Activated effector memory CD4-positive, alpha-beta T cell treated with Interleukin-2 at 50 U/mL for 16 hours (primary cell): Measurements from ENCODE around the gene ASMT.
"Not testable (repeated sequence)": the region's sequence is repeated elsewhere in the genome, so short reads cannot be mapped to it uniquely, and the experiment has no call there.

Source experiments
- DNase-seq: peaks from one replicate; pipeline ENCODE4 v3.0.0-alpha.2; 2020

Gene ASMT

DNA sequence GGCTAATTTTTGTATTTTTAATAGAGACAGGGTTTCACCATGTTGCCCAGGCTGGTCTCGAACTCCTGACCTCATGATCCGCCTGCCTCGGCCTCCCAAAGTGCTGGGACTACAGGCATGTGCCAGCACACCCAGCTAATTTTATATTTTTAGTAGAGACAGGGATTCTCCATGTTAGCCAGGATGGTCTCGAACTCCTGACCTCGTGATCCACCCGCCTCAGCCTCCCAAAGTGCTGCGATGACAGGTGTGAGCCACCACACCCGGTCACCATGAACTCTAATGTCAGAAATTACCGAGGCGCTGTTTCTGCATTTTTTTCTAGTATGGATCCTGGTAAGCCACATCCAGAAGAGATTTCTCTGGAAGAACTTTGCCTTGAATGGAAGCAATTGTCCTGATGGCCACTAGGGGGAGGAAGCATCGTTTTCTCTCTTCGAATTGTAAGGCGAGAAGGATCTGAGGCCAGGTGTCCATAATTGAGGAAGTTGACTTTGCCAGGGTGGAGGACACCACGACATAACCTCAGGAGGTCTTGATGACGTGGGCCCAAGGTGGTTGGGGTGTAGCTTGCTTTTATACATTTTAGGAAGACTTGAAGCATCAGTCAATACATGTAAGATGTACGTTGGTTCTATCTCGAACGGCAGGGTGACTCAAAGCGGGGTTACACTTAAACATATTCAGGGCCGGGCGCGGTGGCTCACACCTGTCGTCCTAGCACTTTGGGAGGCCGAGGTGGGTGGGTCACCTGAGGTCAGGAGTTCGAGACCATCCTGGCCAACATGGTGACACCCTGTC, 37.4 kb downstream of the ASMT start:
- DNase-seq = not testable (repeated sequence)

DNA sequence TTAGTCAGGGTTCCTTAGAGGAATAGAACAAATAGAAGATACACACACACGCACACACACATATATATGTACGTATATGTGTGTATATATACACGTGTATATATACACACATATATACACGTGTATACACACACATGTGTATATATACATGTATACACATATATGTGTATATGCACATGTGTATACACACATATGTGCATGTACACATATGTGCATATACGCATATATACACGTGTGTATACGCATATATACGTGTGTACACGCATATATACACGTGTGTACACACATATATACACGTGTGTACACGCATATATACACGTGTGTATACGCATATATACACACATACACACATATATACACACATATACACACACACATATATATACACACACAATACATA, 41.5 kb downstream of the ASMT start:
- DNase-seq = no peak

DNA sequence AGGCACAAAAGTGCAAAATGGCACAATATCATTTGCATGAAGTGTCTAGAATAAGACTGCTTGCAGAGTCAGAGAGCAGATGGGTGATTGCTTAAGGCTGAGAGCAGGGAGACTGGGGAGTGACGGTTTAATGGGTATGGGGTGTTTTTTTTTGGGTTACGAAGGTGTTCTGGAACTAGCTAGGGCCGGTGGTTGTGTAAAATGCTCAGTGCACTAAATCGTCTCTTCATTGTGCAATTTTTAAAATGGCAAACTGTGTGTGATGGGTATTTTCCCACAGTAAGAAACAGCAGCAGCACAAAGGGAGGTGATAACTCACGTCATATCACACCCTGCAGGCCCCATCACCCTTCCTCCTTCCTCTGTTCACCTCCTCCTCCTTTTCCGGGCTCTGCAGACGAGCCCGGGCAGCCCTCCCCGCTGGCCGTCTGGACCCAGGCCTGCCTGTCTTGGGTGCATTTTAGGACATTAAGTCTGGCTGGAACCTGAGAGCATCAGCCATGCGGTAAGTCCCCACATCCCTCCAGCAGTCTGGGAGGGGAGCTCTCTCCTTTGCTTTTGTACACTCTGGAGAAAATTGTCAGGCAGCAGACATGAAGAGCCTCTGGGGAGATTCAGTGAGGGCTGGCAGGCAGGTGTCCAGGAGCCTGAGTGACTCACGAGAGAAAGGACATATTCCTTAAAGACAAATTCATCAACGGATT, 42.7 kb downstream of the ASMT start:
- peak; percentile 28 for DNase-seq

DNA sequence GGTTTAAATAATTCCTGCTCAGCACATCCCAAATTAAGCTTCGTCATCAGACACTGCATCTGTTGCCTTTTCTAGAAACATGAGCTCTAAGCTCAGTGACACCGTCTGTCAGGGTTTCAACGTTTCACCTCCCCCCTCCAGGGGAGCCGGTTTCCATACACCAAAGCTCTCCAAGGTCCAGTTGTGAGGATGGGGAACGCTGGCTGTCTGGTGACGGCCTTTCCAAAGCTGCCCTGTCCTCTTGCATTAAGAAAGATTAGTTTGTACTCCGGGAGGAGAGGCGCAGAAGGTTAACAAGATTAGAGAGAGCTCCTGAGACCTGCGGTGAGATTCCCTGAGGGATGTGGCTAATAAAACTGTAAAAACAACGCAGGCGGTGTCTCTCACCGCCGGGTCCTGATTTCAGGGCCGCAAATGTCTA, 43.2 kb downstream of the ASMT start:
- DNase-seq = no peak

DNA sequence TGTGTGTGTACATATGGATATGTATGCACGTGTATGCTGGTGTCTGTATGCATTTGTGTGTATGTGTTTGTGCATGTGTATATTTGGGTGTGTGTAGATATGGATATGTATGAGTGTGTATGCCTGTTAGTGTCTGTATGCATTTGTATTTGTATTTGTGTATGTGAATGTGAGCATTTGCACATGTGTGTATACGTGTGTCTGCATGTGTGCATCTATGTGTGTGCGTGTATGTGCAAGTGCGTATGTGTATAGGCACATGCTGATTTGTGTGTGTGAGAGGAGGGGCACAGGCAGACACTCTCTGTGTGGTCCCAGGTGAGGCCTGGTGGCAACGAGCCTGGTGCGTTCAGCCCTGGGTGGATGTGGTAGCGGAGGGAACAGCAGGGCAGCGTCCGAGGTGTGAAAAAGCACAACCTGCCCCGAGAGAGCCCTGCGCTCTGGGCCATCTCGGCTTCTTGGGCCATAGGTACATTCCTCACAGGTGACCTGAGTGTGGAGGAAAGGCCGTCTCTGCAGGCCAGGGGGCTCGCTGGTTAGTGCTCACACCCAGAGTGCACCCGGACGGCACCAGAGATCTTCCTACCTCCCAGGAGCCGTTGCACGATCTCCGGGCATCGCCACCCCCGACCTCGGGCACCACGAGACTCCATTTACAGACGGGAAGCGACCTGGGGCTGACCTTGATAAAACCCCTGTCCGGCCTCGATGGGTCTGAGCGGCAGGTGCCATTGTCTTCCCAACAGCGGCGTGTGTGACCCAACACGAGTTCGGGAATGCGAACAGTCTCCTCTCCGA, 45.0 kb downstream of the ASMT start:
- no peak for DNase-seq

DNA sequence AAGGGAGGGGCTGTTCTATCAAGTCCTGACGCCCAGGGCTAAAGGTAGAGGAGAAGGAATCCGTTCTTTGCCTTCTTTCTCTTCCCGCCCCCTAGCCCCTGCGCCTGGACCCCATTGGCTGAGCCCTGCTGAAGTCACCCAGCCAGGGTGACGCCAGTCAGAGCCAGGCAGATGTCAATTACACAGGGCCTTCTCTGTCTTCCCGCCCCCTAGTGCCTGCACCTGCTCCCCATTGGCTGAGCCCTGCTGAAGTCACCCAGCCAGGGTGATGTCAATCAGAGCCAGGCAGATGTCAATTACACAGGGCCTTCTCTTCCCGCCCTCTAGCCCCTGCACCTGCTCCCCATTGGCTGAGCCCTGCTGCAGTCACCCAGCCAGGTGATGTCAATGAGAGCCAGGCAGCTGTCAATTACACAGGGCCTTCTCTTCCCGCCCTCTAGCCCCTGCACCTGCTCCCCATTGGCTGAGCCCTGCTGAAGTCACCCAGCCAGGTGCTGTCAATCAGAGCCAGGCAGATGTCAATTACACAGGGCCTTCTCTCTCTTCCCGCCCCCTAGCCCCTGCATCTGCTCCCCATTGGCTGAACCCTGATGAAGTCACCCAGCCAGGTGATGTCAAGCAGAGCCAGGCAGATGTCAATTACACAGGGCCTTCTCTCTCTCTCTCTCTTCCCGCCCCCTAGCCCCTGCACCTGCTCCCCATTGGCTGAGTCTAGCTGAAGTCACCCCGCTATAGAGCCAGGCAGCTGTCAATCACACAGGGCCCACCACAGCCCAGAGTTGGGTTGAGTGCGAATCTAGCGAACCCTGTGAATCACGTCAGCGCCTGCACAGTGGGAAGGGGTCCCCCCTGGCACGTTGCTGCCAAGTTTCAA, 46.4 kb downstream of the ASMT start:
- no peak for DNase-seq

DNA sequence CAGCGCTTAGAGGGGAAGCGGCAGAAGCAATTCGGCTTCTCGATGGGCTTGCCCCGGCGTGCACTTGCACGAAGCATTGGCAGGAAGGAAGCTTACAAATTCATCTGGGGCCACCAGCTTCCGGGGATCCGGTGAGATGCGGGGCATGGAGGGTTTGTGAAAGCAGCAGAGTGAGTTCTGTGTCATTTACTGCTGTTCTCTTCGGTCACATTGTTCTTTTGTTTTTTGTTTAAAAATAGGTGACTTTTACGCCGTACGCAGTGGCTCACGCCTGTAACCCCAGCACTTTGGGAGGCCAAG, 47.0 kb downstream of the ASMT start:
- DNase-seq = no peak

DNA sequence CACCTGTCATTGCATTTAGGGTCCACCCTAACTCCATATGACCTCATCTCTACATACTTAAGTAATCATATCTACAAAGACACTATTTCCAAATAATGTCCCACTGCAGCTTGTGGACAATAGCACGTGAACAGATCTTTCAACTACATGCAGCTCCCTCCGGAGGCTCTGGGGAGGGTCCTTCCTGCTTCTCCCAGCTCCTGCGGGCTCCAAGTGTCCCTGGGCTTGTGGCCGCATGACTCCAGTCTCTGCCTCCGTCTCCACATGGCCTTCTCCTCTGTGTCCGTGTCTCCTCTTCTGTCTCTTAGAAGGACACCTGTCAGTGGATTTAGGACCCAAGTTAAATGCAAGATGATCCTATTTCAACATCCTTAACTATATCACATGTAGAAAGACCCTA, 52.7 kb downstream of the ASMT start:
- no peak for DNase-seq

DNA sequence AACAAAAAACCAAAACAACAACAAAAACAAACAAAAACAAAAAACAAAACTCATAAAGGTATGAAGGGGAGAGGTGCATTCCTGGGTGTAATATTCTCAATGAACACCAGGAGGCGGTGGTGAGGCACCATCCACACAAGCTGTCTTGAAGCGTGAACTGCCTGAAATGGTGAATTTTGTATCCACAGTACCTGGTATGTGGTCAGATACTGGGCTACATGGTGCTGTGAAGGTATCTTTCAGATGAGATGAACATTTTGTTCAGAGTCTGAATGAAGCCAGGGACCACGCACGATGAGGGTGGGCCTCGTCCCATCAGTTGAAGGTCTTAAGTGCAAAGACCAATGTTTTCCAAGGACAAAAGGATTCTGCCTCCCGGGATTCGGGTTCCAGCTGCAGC, 58.5 kb downstream of the ASMT start:
- no peak for DNase-seq

DNA sequence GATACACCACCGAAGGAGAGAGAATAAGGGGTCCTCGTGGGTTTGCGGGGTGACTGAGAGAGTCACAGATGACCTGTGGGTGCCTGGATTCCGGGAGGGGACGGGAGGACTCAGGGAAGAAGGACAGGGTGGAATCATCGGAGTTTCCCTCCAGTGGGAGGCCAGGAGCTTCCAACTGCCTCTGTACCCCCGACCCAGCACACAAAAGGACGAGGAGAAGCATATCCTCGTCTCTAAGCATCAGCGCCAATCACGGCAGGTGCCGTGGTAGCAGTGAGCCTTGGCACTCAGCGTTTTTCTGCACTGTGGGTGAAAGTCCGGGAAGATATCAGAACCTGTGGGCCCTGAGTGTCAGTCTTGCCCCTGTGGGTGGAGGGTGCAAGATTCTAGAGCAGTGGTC, 62.0 kb downstream of the ASMT start:
- DNase-seq = no peak

DNA sequence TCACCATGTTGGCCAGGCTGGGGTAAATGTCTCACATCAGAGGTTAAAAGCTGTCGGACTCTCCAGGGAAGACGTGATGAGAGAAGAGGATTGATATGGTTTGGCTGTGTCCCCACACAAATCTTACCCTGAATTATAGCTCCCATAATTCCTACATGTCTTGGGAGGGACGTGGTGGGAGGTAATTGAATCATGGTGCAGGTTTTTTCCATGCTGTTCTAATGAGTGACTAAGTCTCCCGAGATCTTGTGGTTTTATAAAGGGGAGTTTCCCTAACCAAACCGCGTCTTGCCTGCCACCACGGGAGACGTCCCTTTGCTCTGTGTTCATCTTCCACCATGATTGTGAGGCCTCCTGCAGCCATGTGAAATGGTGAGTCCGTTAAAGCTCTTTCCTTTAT, 64.4 kb downstream of the ASMT start:
- DNase-seq = no peak

DNA sequence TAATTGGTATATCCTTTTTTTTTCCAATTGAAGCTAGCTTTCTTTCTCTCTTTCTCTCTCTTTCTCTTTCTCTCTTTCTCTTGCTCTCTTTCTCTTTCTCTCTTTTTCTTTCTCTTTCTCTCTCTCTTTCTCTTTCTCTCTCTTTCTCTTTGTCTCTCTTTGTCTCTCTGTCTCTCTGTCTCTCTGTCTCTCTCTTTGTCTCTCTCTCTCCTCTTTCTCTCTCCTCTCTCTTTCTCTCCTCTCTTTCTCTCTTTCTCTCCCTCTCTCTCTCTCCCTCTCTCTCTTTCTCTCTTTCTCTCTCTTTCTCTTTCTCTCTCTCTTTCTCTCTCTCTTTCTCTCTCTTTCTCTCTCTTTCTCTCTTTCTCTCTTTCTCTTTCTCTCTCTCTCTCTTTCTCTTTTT, 66.6 kb downstream of the ASMT start:
- no peak for DNase-seq

DNA sequence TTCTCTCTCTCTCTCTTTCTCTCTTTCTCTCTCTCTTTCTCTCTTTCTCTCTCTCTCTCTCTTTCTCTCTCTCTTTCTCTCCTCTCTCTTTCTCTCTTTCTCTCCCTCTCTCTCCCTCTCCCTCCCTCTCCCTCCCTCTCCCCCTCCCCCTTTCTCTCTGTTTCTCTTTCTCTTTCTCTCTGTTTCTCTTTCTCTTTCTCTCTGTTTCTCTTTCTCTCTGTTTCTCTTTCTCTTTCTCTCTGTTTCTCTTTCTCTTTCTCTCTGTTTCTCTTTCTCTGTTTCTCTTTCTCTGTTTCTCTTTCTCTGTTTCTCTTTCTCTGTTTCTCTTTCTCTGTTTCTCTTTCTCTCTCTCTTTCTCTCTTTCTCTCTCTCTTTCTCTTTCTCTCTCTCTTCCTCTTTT, 67.0 kb downstream of the ASMT start:
- not testable (repeated sequence) for DNase-seq

DNA sequence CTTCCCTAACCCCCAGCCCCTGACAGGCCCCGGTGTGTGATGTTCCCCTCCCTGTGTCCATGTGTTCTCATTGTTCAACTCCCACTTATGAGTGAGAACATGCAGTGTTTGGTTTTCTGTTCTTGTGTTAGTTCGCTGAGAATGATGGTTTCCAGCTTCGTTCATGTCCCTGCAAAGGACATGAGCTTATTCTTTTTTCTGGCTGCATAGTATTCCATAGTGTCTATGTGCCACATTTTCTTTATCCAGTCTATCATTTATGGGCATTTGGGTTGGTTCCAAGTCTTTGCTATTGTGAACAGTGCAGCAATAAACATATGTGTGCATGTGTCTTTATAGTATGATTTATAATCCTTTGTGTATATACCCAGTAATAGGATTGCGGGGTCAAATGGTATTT, 67.6 kb downstream of the ASMT start:
- not testable (repeated sequence) for DNase-seq

DNA sequence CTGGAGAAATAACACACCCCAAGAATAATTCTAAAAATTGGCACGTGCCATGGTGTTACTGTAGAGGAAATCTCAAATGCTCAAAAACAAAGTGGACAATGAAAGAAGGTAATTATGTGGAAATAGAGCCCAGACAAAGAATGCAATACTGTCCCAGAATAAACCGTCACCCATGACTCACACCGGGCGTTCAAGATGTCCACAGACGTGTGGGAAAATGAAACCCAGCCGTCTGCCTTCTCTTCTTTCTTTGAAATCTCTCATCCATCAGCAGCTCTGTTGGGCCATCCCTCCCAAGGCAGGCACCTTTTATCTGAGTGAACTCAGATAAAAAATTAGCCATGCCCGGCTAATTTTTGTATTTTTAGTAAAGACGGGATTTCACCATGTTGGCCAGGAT, 70.0 kb downstream of the ASMT start:
- DNase-seq = not testable (repeated sequence)

DNA sequence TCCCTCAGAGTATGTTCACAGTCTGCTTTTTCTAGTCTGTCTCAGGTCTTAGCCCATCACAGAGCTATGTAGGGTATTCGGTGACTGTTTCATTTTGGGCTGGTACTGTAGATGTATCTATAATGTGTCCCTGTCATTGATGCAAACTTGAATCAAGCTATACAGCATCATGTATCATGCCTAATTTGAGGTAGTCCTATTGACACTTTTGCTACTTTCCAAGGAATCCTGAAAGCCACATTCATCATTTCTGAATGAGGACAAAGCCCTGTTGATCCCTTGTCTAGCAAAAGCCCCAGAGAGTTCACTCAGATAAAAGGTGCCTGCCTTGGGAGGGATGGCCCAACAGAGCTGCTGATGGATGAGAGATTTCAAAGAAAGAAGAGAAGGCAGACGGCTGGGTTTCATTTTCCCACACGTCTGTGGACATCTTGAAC, 70.6 kb downstream of the ASMT start:
- not testable (repeated sequence) for DNase-seq

DNA sequence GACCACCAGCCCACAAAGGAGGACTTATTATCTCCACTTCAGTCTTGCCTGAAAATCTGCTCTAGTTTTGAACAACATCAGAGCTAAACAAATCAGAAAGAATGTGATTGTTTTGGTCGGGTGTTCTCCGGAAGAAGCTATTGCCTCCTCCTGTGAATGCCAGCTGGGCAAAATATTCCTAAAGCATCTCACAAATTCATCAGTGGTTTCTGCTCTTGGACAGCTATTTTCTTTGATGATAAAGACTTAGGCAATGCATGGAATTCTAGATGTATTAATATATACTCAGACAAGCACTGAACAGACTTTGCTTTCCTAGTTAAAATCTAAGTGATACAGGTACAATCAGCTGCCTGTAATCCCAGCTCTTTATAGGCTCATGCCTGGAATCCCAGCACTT, 71.8 kb downstream of the ASMT start:
- DNase-seq = no peak
